Measurements from ENCODE around the gene TRAPPC3. TPM values are rescaled to one million over a fixed set of nuclear protein-coding genes. Genes with fewer than 3 reads are reported as not detected.

TRAPPC3 gene
- total RNA-seq, 2 experiments from 2014 or later, result 51.7 to 52.5 TPM

GRCh38 chr1:36087233-36088123 is 61.8 kb downstream of the TRAPPC3 start:
- Mint-ChIP-seq H3K36me3 (peaks cover 6% of the 10 kb centered on the region), H3K9me3 (no peaks in the 10 kb centered on the region), H3K27ac (peak overlapping the region; percentile 8), H3K4me3 (peak overlapping the region; percentile 21), H3K4me1 (peaks cover 10% of the 10 kb centered on the region), H3K27me3 (peaks cover 19% of the 10 kb centered on the region)
- ATAC-seq (ENCODE audit: low read depth), result no peak
- no peak for DNase-seq
- POLR2A ChIA-PET, result interaction anchor here (0.8 kb wide), 1 partner anchor 137 kb away, joined by 3 read pairs; the partner anchor contains the start of gene THRAP3

Other genes starting within 250 kb of the TRAPPC3 start
- 10 to 100 TPM; 26.5 to 34.0 TPM for gene AGO3, start 218.4 kb downstream of the TRAPPC3 start, total RNA-seq
- not detected for gene TEKT2, start 65.4 kb downstream of the TRAPPC3 start, total RNA-seq
- gene ADPRS, start 60.6 kb downstream of the TRAPPC3 start, total RNA-seq, result 10 to 100 TPM; 30.7 to 32.7 TPM
- under 1 TPM; 0.17 to 0.19 TPM for gene COL8A2, start 24.3 kb downstream of the TRAPPC3 start, total RNA-seq
- gene MAP7D1, start 6.7 kb upstream of the TRAPPC3 start, total RNA-seq, result 100 to 1,000 TPM; 234 to 237 TPM
- gene THRAP3, start 75.0 kb upstream of the TRAPPC3 start, total RNA-seq, result 100 to 1,000 TPM; 125 to 130 TPM
- gene SH3D21, start 156.9 kb upstream of the TRAPPC3 start, total RNA-seq, result 10 to 100 TPM; 24.9 to 26.5 TPM
- 10 to 100 TPM; 11.6 to 14.1 TPM for gene EVA1B, start 174.2 kb upstream of the TRAPPC3 start, total RNA-seq
- 10 to 100 TPM; 59.5 to 64.7 TPM for gene STK40, start 236.4 kb upstream of the TRAPPC3 start, total RNA-seq
- 10 to 100 TPM; 44.1 to 45.1 TPM for gene LSM10, start 248.4 kb upstream of the TRAPPC3 start, total RNA-seq

Data from activated naive CD8-positive, alpha-beta T cell treated with anti-CD3 and anti-CD28 coated beads, Interleukin-2, amount 10 ng/mL, durations not matched to agents 7 days and 5 days (primary cell).